ENCODE results near the gene KRT8. TPM values are rescaled to one million over a fixed set of nuclear protein-coding genes. Genes with fewer than 3 reads are reported as not detected.

KRT8 gene
- total and polyA plus RNA-seq, 10 of the 15 experiments (the other 5 are each of a cell fraction or from before 2014, with no cell fraction given): 0.11 to 5.6 (median 0.37) TPM; not detected in 1

- in situ Hi-C loops (cut with MboI): no loop called here
- no TSS peak for BruUV-seq (replicated peaks)
- Histone ChIP-seq H3K4me3 (no peak overlapping the region), H3K27ac (ENCODE audit: control insufficient read depth, insufficient read depth) (no peak overlapping the region), H3K9me3 (replicated peaks; ENCODE audit: control insufficient read depth, insufficient read depth, low read length) (no peaks in the 10 kb centered on the region), H3K9ac (ENCODE audit: control insufficient read depth, insufficient read depth, low read length) (no peak overlapping the region), H3K4me1 (ENCODE audit: control insufficient read depth, insufficient read depth, low read length) (no peaks in the 10 kb centered on the region), H3K36me3 (ENCODE audit: control insufficient read depth in 2 of 2, insufficient read depth in 2 of 2, low read length in 1 of 2) (no peaks in the 10 kb centered on the region), H4K20me1 (ENCODE audit: control insufficient read depth, insufficient read depth) (no peaks in the 10 kb centered on the region), H3K4me2 (ENCODE audit: control insufficient read depth, insufficient read depth) (no peak overlapping the region), H3K79me2 (ENCODE audit: control insufficient read depth, insufficient read depth, low read length) (no peaks in the 10 kb centered on the region), H3K27me3 (replicated peaks in 1 of 2; ENCODE audit: control insufficient read depth in 2 of 2, insufficient read depth in 2 of 2, low read length in 1 of 2) (peaks cover 0 to 2% of the 10 kb centered on the region in 2 experiments; a peak in 3 of 4 replicates), H2AFZ (ENCODE audit: control insufficient read depth, low read depth, low read length) (no peak overlapping the region)
- FAIRE-seq: no peak
- ChIA-PET RAD21 (ENCODE audit: unreplicated experiment) (no interaction called here), CTCF (no interaction called here), POLR2A (no interaction called here), SMC1A (ENCODE audit: uncharacterized antibody, unreplicated experiment) (no interaction called here)
- ATAC-seq: no peak
- DNase-seq (ENCODE audit: low read depth, low spot score): no peak
- TF ChIP-seq SREBF1 (IDR thresholded peaks at IDR 0.05; ENCODE audit: low read length) (no peak), TAF1 (IDR thresholded peaks at IDR 0.05; ENCODE audit: borderline replicate concordance, low read depth, low read length) (no peak)
- 10% methylated on average over 5 of the region's 5 CpGs for WGBS (ENCODE audit: insufficient coverage, insufficient replicate concordance, low lambda C conversion rate, missing lambda C conversion rate)
- intact Hi-C loops (cut with micrococcal nuclease; ENCODE audit: unreplicated experiment): no loop called here
These were observed 54.2 kb downstream of the KRT8 start for GRCh38 chr12:52850681-52851080.

- in situ Hi-C loops (cut with MboI) (no loop called here), intact Hi-C loops (cut with micrococcal nuclease; ENCODE audit: unreplicated experiment) (no loop called here)
- no peaks in the 10 kb centered on the region for H3K9me3 ChIP-seq (replicated peaks; ENCODE audit: control insufficient read depth, insufficient read depth, low read length)
- POLR2A ChIA-PET: no interaction called here
- H3K4me1 ChIP-seq (ENCODE audit: control insufficient read depth, insufficient read depth, low read length): no peaks in the 10 kb centered on the region
- no peak for ATAC-seq
- no peaks in the 10 kb centered on the region for H4K20me1 ChIP-seq (ENCODE audit: control insufficient read depth, insufficient read depth)
- no TSS peak for BruUV-seq (replicated peaks)
- H3K4me2 ChIP-seq (ENCODE audit: control insufficient read depth, insufficient read depth): no peak overlapping the region
- RAD21 ChIA-PET (ENCODE audit: unreplicated experiment): no interaction called here
- H3K27ac ChIP-seq (ENCODE audit: control insufficient read depth, insufficient read depth): no peak overlapping the region
- CTCF ChIA-PET: no interaction called here
- SMC1A ChIA-PET (ENCODE audit: uncharacterized antibody, unreplicated experiment): no interaction called here
- WGBS (ENCODE audit: insufficient coverage, insufficient replicate concordance, low lambda C conversion rate, missing lambda C conversion rate): 20% methylated on average over 6 of the region's 6 CpGs
- H2AFZ ChIP-seq (ENCODE audit: control insufficient read depth, low read depth, low read length): no peak overlapping the region
- H3K36me3 ChIP-seq (ENCODE audit: control insufficient read depth in 2 of 2, insufficient read depth in 2 of 2, low read length in 1 of 2): no peaks in the 10 kb centered on the region
- H3K4me3 ChIP-seq: no peak overlapping the region
- H3K79me2 ChIP-seq (ENCODE audit: control insufficient read depth, insufficient read depth, low read length): no peaks in the 10 kb centered on the region
- H3K9ac ChIP-seq (ENCODE audit: control insufficient read depth, insufficient read depth, low read length): no peak overlapping the region
- no peak for FAIRE-seq
- DNase-seq (ENCODE audit: low read depth, low spot score): no peak
- peaks cover 0 to 2% of the 10 kb centered on the region in 2 experiments; a peak in 3 of 4 replicates for H3K27me3 ChIP-seq (replicated peaks in 1 of 2; ENCODE audit: control insufficient read depth in 2 of 2, insufficient read depth in 2 of 2, low read length in 1 of 2)
- TF ChIP-seq HCFC1 (IDR thresholded peaks at IDR 0.05; ENCODE audit: low read length): no peak
- no peak for TF ChIP-seq DPF2 (IDR thresholded peaks at IDR 0.05)
- TF ChIP-seq NR2F1 (conservative IDR thresholded peaks at IDR 0.05): no peak
- TF ChIP-seq EP300 (IDR thresholded peaks at IDR 0.05; ENCODE audit: borderline replicate concordance in 1 of 2, control insufficient read depth in 1 of 2, low read depth in 2 of 2, low read length in 2 of 2): no peak
- TF ChIP-seq FOXK2 (IDR thresholded peaks at IDR 0.05): no peak
- no peak for TF ChIP-seq IKZF1 (conservative IDR thresholded peaks at IDR 0.05)
- TF ChIP-seq PML (IDR thresholded peaks at IDR 0.05; ENCODE audit: low read length): no peak
- TF ChIP-seq SPI1 (IDR thresholded peaks at IDR 0.05; ENCODE audit: borderline replicate concordance, insufficient read depth, low read depth, low read length): no peak
- no peak for TF ChIP-seq ZBTB33 (IDR thresholded peaks at IDR 0.05)
- TF ChIP-seq BCLAF1 (IDR thresholded peaks at IDR 0.05): no peak
These were observed 55.4 kb downstream of the KRT8 start for GRCh38 chr12:52849511-52849910.

All from GM12878 (cell line).